Measurements from ENCODE around the gene DUSP1. TPM values are rescaled to one million over a fixed set of nuclear protein-coding genes. Genes with fewer than 3 reads are reported as not detected.
"Not testable (repeated sequence)": the region's sequence is repeated elsewhere in the genome, so short reads cannot be mapped to it uniquely, and the experiment has no call there.

The DUSP1 gene
- total RNA-seq, 1 experiment from 2014 or later: 36.6 TPM

DNA sequence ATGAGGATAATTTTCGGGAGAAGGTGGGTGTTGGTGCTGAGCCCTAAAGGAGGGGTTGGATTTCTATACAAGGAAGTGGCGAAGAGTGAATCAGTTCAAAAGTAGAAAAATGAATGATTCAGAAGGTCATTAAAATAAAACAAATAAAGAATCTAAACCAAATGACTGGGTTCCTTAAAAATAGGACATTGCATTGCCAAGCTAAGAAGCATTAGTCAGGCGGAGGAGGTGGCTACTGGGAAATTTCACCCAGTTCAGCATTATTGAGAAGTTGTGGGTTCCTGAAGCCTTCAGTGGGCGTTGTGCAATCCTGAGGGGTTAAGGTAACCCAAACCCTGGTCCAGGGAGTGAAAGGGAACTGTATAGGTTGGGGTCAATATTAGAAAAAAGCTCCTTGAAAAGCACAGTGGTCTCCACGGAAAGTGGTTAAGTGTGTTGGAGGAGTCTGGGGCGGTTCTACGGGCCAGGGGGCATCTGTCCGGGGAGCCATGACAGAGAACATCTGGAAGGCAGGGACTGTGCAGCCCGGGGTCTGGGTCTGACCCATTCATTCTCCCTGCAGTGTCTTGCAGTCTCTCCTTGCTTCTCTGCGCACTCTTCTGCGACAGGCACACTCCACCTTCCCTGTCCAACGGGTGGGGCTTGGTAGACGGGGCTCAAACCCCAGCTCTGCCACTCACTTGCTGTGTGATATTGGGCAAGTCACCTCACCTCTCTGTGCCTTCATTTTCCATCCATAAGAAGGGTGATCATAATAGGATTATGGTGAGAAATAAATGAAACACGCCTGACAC is 27.6 kb upstream of the DUSP1 start:
- DNase-seq (ENCODE audit: low spot score): no peak
- in situ Hi-C loops (cut with HindIII; ENCODE audit: low sequenced_read_pairs): no loop called here

DNA sequence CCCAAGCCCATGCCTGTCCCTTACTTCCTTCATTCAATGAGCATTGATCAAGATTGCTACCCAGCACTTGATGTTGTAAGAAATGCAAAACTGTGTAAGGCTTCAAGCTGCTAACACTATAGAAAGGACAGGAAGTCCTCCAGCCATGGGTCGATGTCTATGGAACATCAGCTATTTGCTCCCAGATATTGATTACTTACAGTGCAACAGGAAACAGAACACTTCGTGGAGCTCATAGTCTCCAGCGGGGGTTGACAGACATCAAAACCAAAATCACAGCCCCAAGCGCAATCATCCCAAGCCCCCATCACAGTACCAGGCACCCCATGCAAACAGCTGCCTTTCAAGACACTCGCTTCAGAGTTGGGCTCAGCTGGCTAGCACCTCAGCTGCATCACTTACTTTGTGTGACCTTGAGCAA is 26.8 kb upstream of the DUSP1 start:
- DNase-seq (ENCODE audit: low spot score): no peak
- in situ Hi-C loops (cut with HindIII; ENCODE audit: low sequenced_read_pairs): no loop called here

DNA sequence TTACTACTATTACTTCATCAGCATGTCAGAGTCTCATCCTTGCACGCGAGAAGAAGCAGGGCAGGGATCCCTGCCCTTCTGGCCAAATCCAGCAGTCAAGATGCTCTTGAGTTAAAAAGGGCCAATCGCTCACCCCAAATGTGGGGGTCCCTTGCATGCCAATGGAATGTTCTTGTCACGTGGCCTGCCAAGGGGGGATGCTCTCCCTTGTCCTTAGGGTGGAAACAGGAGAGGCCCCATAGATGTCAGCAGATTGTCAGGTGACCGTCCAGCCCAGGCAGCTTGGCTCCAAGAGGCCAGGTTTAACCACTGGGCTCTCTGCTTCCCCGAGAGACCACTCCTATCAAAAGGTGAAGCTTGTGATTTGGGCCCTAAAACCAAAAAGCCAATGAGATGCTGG is 25.3 kb upstream of the DUSP1 start:
- no peak for DNase-seq (ENCODE audit: low spot score)
- in situ Hi-C loops (cut with HindIII; ENCODE audit: low sequenced_read_pairs): no loop called here

DNA sequence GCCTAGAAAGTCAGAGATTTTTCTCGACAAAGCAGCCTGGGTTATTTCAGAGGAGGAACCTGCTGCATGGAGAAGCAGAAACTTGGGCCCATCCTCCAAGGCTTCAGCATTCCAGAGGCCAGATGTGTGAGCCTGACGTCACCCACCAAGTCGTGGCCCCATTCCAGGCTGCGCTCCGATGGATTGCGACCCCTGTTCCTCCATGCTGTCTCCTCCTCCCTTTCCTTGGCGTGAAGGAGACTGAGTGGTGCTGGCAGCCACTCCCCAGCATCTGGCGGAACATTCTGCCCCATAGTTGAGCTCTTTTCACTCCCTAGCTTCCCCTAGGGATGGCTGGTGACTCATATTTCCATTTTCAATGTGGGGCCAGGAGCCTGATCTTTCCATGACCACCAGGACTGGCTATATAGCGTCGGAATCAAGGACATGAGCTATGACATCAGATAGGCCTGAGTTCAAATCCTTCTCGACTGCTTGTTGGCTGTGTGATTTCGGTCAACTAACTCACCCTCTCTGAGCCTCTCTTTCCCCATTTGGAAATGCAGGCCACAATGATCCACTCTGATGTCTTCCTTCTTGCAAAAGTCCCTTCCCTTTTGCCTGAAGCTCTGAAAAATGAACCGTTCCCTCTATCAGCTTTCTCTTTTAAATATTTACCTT is 24.5 kb upstream of the DUSP1 start:
- in situ Hi-C loops (cut with HindIII; ENCODE audit: low sequenced_read_pairs): no loop called here
- DNase-seq (ENCODE audit: low spot score): no peak

DNA sequence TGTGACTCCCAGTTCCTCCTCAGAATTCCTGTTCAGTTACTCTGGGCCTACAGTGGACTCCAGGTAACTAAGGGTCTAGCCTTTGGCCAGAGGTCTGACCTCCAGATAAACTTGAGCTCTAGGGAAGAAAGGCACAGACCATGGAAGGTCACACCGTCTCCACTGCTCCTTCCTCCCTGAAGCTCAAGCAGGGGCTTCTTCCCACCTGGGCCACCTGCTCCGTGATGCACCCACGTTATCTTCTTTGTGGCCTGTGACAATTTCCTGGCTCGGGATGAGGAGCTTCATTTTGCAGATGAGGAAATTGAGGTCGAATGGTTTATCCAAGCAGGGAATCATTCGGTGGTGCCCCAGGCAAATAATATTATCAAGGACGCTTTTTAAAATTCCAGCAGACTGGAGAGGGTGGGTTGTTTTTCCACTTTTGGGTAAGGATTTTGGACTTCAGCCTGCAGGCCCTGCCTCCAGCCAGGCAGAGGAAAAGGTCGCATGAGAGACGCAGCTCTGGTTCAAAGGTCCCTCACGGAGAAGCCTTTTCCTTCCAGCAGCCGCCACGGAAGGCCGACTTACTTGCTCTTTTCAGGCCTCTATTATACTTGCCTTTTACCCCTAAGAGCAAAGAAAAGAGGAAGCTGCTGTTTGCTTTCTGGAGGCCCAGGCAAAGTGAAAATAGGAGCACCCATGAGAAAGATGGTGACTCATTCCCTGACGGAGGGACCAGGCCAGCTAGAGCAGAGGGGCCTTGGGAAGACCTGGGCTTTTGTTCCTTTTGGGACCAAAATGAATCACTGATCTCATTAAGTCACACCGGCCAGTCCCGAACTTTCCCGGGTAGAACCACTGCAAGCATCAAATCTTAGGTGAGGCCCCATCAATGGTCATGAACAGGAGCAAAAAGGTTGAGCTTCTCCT is 22.8 kb upstream of the DUSP1 start:
- no peak for DNase-seq (ENCODE audit: low spot score)
- in situ Hi-C loops (cut with HindIII; ENCODE audit: low sequenced_read_pairs): no loop called here

DNA sequence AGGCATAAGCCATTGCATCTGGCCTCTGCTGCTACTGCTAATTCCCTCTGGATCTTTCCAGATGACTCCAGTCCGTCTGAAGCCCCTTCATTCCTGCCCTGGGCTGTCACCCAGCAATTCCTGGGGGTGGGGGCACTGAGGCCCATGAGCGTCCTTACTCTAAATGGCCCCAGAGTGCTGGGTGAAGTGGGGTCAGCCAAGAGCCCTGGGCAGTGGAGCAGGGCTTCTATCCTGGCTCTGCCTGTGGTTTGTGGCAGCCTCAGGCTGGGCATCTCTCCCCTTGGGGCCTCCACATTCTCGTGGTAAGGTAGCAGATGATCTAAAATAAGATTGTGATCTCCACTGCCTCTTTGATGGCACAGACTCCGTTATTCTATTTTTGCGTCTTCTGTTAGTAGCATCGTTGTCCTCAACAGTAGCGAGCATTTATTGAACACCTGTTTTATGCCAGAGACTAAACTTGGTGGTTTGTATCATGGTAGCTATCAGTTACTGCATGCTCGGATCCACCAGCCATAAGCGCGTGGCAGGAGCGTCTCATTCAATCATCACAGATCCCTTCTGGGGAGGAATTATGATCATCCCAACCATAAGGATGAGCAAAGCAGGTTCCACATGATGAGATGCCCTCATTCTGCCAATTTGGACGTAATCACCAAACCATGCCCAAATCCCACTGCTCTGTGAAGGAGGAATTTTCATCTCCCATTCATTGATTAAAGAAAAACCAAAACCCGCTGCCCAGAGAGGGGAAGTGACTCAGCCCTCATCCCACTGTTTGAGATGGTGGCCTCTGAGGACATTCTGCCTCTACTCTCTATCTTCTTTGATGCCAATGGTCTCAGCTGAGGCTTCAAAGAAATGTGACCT is 21.9 kb upstream of the DUSP1 start:
- in situ Hi-C loops (cut with HindIII; ENCODE audit: low sequenced_read_pairs): no loop called here
- DNase-seq (ENCODE audit: low spot score): no peak

DNA sequence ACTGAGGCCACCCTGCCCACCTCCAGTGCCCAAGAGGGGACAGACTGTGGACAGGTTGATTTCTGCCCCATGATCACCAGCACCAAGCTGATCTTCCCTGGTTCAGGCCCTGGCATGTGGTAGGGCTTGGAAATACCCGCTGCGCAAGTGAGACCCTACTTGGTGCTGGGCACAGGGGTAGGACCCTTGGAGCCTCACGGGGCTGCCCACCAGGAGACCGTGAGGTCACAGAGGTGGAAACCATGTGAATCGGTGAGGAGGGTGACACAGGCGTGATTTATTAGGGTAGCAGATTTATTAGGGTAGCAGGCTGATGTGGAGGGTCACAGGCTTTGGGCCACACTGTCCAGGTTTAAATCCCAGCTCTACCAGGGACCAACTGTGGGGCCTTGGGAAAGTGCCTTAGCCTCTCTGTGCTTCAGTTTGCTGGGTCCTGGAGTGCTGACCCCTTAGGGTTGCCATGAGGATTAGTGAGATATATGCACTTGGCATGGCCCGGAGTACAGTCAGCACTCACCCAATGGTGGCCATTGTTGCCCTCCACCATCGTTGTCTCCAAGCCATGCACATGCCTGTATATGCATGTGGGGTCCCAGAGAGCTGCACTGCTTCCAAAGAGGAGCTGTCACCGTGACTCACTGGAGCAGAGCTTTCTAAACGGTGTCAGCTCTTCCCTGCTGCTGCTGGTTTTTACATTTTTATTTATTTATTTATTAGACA is 20.9 kb upstream of the DUSP1 start:
- in situ Hi-C loops (cut with HindIII; ENCODE audit: low sequenced_read_pairs): no loop called here

DNA sequence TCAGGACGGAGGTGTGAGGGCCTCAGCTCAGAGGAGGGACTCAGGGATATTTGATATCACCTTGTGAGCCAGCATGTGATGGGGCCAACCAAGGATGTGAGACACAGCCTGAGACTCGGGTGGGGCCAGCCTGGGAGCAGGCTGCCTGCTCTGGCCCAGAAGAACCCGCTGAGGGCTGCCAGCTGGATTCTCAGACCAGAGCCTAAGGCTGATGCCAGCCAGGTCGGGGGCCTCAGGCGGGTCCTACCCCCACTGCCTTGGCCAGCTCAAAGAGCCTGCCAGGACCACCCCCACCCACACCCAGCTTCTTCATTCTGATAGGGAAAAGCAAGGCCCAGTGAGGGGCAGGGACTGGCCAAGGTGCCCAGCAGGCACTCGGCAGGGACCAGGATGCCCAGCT is 20.3 kb upstream of the DUSP1 start:
- no peak for DNase-seq (ENCODE audit: low spot score)
- in situ Hi-C loops (cut with HindIII; ENCODE audit: low sequenced_read_pairs): no loop called here

More for the DNA sequence above, 20.9 kb upstream of the DUSP1 start:
- DNase-seq (ENCODE audit: low spot score): no peak

DNA sequence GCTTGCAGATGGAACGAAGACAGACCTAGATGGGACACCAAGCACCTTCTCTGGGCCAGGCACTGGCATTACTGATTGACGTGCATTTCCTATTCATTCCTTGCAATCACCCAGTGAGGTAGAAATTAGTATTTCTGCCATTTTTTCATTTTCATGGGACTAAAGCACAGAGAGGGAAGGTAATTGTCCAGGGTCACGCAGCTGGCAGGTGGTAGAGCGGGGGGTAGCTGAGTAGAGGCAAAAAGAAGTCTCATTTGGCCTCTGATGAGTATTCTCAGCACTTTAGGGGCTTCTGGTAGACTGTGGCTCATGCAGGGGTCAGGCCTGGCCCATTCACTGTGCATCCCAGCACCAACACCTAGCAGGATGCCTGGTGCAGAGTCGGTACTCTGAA is 19.5 kb upstream of the DUSP1 start:
- DNase-seq (ENCODE audit: low spot score): no peak
- in situ Hi-C loops (cut with HindIII; ENCODE audit: low sequenced_read_pairs): no loop called here

DNA sequence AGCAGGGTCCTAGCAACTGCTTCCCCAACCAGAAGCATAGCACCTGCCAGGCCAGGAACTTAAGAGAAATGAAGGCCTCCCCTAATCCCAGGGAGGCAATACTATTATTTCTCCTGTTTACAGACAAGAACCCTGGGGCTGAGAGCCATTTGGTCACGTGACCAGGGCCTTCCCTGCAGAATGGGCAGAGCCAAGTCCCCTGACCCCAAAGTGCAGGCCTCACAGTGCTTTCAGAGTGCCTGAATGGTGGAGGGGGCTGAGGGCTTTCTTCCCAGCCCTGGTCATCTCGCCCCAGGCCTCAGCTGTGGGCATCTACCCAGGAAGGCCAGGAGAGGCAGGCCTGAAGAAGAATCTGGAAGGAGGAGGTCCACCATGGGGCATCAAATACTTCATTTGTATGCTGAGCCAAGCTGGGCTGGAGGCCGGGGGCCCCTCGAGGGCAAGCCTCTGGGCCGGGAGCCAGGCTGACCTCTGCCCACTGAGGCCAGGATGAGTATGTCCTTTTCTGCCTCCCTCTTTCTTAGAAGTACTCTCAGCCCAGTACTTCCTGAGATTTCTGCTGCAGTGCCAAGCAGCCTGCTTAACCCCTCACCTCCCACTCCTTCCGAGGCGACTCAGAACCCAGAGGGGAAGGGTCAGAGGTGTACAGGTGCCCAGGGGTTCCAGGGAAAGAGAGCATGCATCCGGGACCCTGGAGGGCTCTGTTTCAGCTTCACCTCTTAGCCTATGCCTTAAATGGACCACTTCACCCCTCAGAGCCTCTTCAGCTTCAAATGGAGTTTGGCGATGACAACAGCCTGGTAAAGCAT is 18.9 kb upstream of the DUSP1 start:
- in situ Hi-C loops (cut with HindIII; ENCODE audit: low sequenced_read_pairs): no loop called here

DNA sequence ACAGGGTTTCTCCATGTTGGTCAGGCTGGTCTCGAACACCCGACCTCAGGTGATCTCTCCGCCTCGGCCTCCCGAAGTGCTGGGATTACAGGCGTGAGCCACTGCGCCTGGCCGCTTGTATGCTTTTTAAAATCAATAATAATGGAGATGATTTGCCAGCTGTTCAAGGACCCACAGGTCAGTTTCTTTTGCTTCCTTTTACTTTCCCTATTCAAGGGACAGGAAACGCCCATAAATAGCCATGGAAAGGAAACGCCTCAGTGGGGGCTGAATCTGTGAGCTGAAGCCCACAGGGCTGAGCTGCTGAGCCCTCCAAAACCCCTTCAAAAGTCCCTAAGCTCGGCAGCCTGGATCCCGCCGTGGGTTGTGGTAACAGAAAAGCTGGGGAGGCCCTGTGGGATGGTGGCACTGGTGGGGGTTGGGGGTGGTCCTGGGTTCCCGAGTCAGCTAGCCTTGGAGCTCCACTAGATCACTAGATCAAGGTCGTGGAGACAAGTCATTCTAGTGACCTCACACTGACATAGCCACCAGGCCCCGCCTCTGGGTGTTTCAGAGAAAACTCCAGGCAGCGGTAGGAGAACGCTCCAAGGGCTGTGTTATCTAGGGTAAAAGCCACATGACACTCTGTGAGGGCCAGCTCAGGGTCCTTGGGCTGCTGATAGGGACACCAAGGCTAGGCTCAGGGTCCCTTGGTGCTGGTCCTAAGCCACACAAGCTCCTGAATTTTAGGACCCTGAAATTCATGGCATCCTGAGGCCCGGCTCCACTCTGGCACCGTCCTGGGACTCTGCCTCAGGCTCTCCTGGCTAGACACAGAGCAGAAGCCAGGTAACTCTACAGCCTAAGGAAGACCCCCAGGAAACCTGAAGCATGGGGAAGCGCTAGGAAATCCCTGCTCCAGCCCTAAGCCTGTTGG is 18.0 kb upstream of the DUSP1 start:
- in situ Hi-C loops (cut with HindIII; ENCODE audit: low sequenced_read_pairs): no loop called here

More for the DNA sequence above, 18.9 kb upstream of the DUSP1 start:
- DNase-seq (ENCODE audit: low spot score): no peak

DNA sequence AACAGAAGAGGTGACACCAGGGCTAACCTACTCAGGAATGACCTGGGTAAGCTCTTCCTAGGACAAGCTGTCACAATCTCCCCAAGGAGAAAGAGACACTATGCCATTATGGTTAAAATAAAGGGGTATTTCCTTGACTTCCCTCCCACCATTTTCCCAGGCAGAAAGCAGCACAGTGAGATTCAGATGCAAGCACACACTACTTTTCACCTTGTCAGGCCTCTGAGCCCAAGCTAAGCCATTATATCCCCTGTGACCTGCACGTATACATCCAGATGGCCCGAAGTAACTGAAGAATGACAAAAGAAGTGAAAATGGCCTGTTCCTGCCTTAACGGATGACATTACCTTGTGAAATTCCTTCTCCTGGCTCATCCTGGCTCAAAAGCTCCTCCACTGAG is 16.5 kb upstream of the DUSP1 start:
- in situ Hi-C loops (cut with HindIII; ENCODE audit: low sequenced_read_pairs); DNase-seq (ENCODE audit: low spot score): not testable (repeated sequence)

More for the DNA sequence above, 18.0 kb upstream of the DUSP1 start:
- DNase-seq (ENCODE audit: low spot score): no peak

DNA sequence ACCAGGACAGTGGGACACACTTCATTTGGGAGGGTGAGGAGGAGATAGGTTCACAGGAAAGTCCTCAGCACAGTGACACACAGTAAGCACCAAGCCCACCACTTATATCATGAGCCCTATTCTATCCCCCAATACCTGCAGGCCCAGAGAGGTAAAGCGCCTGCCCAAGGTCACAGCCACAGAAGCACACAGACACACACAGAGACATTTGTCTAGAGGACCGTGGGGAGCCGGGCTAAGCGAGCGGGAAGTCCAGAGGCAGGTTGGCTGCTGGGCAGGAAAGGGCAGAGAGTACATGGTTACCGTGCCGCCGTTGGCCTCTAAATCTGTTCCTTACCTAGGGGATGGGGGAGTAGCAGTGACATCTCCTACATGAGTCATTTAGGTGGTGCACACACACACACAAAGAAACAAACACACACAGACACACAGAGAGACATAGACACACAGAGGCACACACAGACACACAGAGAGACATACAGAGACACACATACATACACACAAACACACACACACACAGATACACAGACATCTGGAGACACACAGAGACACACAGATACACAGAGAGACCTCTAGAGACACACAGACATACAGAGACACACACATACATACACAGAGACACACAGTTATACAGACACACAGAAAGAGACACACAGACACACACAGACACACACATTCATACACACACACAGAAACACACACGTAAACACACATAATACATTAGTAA is 15.9 kb upstream of the DUSP1 start:
- in situ Hi-C loops (cut with HindIII; ENCODE audit: low sequenced_read_pairs): no loop called here
- DNase-seq (ENCODE audit: low spot score): peak; percentile 57

DNA sequence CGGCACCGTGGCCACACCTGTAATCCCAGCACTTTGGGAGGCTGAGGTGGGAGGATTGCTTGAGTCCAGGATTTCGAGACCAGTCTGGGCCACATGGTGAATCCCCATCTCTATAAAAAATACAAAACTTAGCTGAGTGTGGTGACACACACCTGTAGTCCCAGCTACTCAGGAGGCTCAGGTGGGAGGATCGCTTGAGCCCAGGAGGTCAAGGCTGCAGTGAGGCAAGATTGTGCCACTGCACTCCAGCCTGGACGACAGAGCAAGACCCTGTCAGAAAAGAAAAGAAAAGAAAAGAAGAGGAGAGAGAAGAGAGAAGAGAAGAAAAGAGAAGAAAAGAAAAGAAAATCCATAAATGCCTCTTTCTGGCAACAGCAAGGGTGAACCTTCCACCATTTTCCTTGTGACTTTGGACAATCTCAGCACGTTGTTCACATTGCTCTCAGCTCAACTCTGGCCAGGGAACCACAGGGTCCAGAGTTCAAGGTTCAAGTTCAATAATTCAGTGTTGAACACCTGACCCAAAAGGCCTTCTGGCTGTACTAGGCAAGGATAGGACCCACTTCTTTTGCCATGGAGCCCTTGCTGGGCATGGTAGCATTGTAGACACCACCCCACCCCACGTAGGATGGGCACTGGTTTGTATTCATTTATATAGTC is 14.6 kb upstream of the DUSP1 start:
- DNase-seq (ENCODE audit: low spot score): no peak
- in situ Hi-C loops (cut with HindIII; ENCODE audit: low sequenced_read_pairs): no loop called here

DNA sequence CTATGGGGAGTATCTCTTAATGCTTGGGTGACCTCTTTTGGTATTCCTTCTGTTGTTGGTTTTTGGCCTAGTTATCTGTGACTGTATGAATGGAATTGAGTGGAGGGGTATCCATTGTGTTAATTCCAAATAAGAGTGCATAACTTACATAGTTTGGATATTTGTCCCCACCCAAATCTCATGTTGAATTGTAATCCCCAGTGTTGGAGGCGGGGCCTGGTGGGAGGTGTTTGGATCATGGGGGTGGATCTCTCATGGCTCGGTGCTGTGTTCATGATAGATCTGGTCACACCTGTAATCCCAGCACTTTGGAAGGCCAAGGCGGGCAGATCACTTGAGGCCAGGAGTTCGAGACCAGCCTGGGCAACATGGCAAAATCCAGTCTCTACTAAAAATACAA is 13.2 kb upstream of the DUSP1 start:
- DNase-seq (ENCODE audit: low spot score); in situ Hi-C loops (cut with HindIII; ENCODE audit: low sequenced_read_pairs): not testable (repeated sequence)

Data from G401 (cell line).